Kidney glomerular epithelial cell (primary cell): ENCODE measurements around the gene SLX4IP.
"Not testable (repeated sequence)": the region's sequence is repeated elsewhere in the genome, so short reads cannot be mapped to it uniquely, and the experiment has no call there.

Experiments used
- DNase-seq: peaks from one replicate; lab custom pipeline; 2025; lab: John Stamatoyannopoulos, UW

The SLX4IP gene

DNA sequence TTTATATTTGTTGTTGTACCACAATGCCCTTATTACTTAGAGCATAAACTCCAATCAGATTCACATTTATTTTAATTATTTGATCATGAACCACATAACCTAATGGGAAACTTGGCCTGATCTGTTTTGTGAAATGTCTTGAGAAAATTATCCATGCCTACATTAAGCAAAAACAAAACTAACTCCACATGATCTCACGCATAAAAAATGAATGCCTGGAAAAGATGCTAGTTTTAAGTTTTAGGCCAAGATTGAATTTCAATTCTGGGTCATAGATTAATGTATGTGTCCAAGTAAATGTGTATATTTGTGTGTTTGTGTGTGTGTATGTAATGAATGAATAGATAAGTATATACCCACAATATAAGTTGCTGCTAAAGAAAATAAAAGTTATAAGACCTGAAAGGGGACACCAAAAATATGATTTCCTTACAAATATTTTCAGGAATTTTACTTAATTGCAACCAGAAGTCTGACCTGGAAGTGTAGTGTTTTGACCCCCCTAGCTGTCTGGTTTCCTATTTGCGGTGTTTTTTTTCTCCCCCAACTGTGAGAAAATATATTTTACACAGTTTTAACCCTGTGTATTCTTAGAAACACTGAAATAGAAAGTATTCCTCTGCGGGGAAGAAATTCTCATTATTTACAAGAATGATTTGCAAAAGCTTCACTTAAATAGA, 141.4 kb downstream of the SLX4IP start:
- no peak for DNase-seq

DNA sequence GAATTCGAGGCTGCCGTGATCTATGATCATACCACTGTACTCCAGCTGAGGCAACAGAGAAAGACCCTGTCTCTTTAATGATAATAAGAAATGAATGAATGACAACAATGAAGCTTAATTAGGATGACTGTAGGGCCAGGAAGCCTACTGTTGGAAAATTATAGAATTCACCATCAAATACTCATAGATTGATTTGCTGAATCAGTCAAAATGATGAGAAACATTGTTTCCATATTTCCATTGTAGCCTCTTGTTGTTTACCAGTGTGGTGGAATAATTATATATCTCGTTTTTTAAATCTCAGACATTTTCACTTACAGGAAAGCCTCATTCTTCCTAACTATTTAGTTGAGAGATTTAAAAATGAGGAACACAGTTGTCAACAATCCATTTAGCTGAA, 142.5 kb downstream of the SLX4IP start:
- no peak for DNase-seq

DNA sequence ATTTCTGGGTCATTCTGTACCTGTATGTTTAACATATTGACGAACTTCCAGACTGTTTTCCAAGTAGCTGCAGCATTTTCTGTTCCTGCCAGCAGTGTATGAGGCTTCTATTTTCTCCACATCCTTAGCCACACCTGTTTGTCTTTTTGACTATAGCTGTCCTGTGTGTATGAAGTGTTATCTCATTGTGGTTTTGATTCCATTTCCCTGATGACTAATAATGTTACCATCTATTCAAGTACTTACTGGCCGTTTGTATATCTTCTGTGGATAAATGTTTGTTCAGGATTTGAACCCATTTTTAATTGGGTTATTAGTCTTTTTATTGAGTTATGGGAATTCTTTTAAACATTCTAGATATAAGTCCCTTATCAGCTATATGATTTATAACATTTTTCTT, 143.5 kb downstream of the SLX4IP start:
- DNase-seq, result peak; percentile 58

DNA sequence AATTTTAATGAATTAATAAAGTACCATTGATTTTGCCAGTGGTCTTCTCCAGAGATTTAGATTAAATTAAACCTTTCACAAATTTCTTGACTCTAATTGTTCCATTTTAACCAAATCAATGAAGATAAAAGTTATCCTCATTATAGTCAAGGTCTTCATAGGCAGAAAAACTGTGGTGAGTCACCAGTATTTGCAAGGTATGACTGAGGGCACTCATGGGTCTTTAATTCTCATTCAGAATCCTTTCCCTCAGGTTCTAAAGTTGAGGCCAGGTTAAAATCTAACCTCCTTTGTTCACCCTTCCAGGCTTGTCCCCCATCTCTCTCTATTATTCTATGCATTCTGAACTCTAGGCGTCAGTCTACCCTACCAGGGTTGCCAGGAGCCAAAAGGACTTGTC, 144.8 kb downstream of the SLX4IP start:
- no peak for DNase-seq

DNA sequence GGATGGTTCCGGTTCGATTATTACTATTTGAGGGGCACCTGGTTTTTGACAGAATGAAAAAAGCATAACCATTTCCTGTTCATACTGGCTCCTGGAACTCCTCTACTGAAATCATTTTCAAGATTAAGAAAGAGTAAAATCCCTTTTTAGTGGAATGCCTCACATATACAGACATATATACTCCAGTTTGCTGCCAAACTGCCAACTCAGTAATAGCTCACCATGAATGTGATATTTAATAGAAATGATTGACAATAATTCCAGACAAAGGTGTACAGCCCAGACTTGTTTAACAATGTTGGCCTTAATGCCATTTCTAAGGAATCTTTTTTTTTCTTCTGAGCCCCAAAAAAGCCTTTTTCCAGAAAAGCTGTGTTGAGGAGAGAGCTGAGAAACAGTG, 145.6 kb downstream of the SLX4IP start:
- no peak for DNase-seq

DNA sequence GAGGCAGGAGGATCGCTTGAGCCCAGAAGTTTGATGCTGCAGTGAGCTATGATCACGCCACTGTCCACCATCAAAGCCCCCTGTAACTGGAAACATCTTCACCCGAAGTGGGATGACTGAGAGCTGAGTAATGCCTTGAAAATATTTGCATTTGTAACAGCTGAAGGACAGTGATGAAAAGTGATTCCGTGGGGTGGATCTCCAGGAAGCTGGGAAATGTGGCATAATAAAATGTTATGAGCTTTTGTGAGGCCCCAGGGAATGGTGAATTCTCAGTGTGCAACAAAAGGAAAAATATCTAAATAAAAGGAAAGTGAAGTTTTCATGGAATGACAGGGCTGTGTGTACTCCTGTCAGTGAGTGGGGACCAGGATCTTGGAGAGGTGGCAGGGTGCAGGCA, 146.7 kb downstream of the SLX4IP start:
- DNase-seq, result peak; percentile 51

DNA sequence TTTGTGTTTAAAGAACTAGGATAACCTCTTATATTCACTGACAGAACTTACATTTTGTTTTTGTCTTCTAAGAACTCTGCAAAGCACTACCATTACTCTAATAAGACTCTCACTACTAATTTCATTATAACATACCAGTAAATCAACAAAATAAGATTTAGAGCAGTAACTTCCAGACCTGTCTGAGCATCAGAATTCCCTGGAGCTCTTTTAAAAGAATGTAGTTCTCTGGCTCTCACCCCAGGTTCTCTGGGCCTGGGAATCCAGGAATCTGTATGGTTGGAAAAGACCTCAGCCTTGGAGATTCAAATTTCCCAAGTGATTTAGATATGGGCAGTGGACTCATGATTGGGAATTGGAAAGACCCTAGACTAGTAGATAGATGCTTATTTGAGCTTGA, 149.3 kb downstream of the SLX4IP start:
- no peak for DNase-seq

DNA sequence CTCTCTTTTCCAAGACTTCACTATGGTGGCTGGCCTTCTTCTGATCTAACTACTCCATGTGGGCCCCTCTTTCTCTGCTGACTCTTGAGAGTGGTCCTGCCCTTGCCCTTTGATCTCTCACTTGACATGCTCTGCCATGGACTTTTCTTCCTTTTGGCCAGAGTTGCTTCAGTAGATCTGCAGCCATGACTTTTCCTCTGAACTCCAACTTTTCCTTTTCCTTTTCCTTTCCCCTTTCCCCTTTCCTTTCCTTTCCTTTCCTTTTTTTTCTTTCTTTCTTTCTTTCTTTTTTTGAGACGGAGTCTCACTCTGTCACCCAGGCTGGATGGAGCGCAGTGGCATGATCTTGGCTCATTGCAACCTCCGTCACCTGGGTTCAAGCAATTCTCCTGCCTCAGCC, 150.2 kb downstream of the SLX4IP start:
- no peak for DNase-seq

DNA sequence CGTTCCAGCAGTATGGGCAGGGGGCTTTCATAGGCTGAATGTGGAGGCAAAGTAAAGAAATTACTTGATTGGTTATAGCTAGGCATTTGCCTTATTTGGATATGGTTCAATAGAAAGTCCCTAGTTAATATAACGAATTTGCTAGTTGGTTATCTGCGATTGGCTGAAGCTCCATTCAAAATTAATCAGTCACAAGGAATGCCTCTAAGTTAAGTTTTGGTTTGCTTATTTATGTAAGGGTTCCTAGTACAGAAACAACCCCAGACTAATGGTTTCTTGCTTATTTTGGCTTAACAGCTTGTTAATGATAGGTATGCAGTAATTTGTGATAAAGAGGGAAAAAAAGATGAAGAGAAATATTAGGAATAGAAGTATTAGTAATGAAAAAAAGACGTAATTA, 151.2 kb downstream of the SLX4IP start:
- no peak for DNase-seq

DNA sequence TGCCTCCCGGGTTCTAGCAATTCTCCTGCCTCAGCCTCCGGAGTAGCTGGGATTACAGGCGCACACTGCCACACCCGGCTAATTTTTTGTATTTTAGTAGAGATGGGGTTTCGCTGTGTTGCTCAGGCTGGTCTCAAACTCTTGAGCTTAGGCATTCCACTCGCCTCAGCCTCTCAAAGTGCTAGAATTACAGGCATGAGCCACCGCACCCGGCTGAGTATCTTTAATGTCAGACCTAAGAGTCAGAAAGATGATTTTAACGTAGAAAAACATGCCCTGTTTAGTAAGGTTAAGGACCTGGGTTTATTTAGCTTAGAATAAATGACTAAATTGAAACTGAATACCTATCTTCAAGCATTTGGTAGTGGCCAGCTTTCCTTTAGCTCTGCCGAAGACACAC, 155.3 kb downstream of the SLX4IP start:
- not testable (repeated sequence) for DNase-seq

DNA sequence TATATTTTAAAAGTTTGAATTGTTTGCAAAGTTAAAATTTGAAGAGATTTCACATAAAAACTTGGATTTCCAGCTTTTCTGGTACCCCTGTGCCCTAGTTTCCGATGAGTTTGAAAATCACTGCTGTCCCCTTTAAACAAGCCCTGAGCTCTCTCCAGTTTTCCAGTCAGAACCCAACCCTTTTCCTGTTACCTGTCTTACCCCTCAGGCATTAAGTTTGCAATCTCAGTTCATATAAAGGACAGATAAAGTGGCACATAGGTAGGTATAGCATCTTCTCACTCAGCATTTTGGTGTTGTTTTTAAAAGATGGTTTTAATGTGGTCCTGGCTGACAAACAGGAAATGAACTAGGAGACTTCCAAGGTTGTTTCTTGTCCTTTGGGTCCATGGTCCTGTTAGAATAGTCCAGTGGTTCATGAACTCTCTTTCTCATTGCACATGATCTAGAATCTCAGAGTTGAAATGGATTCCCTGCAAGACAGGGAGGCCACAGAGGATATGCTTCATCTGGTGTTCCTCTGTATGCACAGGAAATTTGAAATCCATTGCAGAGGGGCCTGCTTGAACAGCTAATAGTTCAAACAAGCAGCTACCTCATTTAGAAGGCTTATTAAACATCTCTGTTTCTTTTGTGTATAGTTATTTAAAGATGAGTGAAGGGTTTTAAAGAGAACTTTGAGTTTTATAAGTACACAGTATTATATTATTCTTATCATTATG, 156.0 kb downstream of the SLX4IP start:
- DNase-seq, result no peak

DNA sequence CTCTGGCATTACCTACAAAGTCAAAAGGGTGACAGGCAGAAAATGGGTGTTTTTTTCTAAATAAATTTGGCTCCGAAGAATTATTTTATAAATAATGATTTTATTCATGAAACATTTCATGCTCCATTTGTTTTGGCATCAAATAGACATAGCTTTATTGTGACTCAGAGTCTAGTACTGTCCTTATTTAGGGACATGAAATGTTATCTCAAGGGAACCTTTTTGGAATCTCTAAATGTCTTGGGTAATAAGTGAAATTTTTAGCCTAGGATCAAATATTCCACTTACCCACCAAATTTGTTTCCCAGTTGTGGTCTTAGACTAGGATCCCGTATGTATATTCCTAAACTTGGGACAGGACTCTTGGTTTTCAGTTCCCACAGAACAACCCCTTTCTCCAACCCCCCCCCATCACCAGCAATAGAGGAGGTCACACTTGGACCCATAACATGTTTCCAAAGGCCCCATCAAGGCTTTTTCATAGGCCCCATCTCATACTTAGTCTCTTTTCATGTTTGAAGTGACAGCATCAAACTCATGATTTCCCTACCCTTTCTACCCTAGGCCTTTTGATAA, 156.9 kb downstream of the SLX4IP start:
- DNase-seq, result peak; percentile 14

DNA sequence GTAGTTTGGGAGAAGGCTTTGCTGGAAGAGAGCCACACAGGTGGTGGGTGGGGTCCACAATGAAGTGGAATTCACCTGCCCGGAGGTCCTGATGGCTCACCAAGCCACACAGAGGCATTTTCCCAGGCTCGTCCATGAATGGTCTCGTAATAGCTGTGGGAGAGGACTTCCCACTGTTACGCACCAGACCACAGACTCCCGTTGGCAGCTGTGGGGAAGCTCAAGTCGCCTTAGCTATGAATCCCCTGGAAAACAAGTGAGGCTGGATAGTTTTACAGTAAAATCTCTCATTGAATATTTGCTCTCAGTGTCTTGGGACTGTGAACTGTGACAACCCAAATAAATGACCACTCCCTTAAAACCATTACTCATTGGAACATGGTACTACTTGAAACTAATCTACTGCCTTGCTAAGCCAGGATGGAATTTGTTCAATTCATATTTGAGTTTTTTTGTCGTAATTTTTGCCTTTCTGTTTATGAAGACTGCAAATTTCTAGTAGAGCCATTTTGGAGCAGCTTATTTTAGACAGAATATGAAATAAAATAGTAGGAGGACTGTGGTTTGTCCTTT, 159.3 kb downstream of the SLX4IP start:
- DNase-seq, result no peak

DNA sequence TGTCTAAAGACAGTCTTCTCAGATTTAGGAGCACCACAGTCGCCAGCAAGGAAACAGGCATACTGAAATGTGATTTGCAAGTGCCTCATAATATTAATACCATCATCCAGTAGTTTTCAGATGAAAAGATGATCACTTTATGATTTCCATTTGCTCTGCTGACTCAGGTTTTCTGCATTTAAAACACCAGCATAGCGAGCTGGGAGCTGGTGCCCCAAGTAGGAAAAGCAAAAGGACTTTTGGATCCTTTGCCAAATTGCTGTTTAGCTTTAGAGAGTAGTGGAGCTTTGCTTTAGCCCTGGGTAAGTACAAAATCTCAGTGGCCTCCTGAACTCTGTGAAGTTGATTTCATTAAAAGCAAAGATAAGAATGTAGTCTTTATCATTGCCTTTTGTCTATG, 160.2 kb downstream of the SLX4IP start:
- DNase-seq, result no peak

DNA sequence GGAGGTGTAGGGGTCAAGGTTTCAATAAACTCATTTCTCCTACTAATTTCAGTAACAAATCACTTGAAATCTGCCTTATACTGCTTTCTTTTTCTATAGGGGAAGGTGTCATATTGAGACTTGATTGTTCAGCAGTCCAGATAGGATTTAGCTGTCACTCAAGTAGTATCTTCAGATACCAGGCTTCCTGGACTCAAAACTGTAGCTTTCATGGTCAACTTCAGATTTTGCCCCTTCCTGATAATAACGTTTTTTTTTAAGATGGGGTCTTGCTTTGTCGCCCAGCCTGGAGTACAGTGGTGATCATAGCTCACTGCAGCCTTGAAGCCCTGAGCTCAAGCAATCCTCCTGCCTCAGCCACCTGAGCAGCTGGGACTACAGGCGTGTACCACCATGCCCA, 160.9 kb downstream of the SLX4IP start:
- DNase-seq, result no peak

DNA sequence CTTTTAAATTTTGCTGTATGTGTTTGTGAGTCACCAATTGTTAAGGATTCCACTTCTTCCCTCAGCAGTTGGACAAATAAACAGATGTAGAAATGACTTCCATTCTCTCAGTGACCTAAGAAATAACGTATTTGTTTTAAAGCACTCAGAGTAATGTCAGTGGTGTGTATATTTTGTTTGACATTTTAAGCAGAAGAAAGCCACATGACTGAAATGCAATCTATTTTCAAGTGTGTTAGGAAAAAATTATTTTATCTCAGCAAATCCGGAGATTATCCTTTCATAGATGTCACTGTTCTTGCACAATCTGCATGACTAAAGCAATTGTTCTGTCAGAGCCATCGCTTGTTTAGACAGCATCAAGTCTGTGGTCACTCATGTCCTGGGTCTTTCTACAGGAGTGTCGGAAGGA, 161.6 kb downstream of the SLX4IP start:
- DNase-seq, result no peak

DNA sequence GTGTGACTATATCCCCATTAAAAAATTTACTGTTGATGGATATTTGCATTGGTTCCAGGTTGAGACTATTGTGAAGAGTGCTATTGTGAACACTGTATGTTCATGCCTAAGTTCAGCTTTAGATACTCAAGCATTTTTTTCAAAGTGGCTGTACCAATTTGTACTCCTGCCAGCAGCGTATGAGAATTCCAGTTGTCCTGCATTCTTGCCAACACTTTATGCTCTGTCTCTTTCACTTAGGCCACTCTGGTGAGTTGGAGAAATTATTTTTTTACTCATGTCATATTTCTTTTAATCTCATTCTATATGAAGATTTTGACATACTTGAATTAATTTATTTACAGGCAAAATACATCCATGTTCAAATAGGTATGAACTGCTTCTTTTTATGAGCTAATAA, 162.5 kb downstream of the SLX4IP start:
- DNase-seq, result no peak

DNA sequence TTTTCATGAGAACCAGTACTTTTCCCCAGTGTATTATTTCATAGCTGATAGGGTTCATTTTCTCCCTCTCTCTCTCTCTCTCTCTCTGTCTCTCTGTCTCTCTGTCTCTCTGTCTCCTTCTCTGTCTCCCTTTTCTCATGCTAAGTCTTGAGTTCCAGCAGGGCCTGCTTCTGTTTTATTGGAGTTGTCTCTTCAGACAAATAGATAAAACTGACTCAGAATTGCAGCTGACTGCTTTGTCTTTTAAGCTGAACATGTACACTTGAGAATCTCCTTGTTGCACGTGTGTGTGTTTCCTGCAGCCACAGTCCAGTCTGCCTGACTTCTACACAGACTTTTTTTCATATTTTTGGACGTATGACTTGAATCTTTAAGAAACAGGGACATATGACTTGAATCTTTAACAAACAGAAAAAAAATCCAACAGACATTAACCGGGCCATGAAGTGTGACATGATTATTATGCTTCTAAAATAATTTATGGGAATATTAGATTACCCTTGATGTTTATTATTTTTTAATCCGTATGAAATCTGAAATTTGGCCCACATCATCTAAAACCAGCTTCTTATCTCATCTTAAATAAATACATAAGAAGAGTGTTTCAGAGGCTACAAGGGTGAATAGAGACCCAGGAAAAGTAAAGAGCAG, 167.2 kb downstream of the SLX4IP start:
- no peak for DNase-seq

DNA sequence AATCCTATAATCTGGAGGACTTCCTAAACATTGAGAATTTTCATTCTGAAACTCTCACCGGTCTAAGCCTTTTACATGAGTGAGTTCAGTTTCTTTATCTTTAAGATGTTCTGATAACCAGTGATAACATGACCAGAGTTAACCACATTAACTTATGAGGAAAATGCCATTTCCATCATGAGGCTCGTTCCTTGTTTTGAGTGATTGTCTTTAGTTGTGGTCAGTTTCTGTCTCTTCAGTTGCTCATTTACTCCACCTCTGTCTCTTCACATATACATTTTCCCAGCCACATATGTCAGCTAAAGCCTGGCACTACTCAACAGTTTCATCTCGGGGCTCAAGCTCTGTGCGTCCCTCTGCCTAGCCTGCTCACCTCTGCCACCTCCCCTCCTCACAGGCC, 168.3 kb downstream of the SLX4IP start:
- DNase-seq, result no peak

DNA sequence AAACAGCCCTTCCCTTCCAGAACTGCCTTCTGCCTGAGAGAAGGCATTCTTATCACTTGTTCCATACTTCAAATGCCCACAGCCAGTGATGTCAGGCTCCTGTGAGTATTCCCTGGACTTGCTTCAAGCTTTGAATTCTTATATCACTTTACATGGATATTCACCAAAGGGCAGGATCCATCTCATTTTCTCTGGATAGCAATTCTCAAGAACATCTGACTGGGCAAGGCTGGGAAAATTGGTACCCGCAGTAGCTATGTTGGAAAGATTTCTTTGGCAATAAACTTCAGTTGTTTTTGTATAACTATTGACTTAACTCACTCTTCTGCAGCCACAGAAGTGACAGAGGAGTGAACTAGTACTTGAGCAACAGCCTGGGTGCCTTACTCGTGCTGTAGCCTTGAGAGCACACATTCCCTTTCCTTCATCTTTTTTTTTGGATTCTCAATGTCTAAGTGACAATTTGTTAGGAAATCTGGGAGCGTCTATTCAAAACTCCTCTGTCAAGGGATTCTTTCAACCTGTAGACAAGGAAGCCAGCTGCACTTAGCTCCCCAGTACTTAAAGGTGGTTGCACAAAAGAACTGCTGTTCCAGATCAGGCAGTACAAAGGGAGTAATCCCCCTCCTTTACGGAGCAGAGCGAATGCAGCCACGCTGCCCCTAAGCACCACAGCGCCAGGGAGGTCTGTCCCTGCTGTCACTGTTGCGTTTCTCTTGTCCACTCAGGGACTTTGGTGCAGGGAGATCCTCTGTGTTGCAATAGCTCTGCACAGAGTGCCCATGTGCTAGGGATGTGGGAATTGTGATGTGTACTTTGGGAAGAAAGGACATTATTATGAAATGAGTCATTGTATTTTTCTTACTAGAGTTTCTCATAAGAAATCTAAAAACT, 169.1 kb downstream of the SLX4IP start:
- DNase-seq, result peak; percentile 77

DNA sequence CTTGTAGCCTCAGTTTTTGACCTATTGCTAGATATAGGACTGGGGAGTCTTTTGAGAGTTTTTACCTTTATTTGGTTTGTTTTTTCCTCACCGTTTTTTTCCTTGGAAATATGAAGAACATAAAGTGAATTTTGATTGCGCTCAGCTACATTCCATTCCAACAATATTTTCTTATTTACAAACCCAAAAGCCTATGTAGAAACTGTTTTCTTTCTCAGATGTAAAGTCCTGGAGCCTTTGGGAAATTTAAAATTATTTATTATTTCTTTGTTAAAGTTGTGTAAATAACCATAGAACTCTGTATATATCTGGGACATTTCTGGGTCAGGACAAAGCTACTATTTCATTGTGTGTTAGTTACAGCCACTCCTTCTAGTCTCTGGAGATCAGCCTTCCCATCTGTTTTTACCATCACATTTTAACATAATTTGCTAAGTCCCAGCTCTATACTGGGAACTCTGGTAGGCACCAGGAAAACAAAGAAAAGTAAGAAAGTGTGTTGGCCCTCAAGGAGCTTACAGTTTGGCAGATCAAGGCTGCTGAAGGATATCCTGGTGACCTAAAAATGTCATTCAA, 169.8 kb downstream of the SLX4IP start:
- no peak for DNase-seq
